ENCODE data around the gene MITF.

The MITF gene

DNA sequence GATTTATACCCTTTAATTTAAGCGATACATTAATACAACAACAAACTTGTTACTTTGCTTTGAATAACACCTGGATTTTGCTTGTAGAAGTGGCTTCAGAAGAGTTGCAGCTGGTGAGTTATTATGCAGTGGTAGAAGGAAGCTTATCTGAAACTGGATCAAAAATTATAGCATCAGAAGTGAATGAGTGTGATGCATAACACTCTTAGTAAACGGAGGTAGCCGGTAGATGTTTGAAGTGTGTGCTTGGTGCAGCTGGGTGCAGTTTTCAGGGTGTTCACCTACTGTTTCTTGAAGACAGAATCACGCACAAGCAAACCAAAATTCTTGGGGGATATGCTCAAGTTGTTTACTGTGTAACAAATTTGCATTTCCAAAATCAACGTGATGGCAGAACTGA, 103.1 kb downstream of the MITF start:
- no peak for DNase-seq

DNA sequence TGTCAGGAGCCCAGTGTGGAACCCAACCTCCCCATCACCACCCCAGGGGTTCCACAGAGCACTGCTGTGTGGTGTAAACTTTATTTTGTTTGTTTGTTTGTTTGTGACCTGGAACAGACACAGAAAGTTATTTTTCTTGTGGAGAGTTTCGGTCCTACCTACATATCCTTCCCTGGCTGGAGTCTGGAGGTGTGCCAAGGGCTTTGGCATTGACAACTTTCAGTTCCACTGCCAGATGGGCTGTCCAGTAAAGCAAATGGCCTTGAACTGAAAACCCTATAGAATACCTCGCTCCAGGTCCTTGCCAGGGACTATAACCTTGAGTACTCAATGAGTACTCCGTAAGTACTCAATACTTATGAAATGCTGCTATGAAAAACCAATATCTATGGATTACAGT, 103.5 kb downstream of the MITF start:
- DNase-seq, result no peak

- no peak for DNase-seq
Measured at GRCh38 chr3:69844706-69845105, 105.4 kb downstream of the MITF start.

DNA sequence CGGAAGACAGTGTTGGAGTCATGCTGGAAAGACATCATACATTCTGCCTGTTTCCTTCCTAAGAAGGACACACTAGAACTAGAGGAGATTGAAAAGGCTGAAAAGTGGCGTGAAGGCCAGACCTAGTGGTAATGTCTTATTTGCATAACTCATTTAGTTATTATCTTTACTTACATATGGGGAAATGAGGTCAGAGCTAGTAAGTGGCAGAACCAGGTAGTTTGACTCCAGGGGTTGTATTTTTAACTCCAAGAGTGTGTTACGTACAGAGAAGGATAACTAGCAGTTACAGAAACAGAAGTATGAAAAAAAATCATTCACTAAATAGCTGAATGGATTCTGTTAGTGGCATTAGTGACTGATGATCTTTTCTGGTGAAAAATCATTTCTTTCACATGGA, 108.0 kb downstream of the MITF start:
- DNase-seq, result no peak

GRCh38 chr3:69848113-69848512, 108.8 kb downstream of the MITF start:
- no peak for DNase-seq

DNA sequence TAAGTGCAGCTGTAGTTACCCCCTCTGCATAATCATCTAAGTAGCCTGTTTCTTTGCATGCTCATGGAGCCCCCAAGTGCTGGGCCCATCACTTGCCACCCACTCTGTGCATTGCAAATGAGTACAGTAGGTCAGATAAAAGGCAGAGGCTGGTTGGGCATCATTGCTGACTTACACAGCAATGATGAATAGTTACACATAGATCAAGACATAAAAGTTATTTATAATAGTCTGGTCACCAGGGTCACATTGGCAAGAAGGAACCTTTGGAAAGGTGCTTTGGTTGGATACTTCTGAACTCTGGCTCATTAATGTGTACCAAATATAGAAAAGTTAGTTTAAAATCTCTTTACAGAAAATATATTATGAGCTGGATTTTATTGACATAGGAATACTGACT, 111.6 kb downstream of the MITF start:
- DNase-seq, result no peak

GRCh38 chr3:69853027-69853426, 113.8 kb downstream of the MITF start:
- DNase-seq, result no peak

- no peak for DNase-seq
Measured at GRCh38 chr3:69855436-69856162, 116.3 kb downstream of the MITF start.

- DNase-seq, result no peak
Measured at GRCh38 chr3:69856965-69857705, 117.9 kb downstream of the MITF start.

- DNase-seq, result no peak
Measured at GRCh38 chr3:69861556-69861955, 122.3 kb downstream of the MITF start.

GRCh38 chr3:69864141-69864540, 124.9 kb downstream of the MITF start:
- no peak for DNase-seq

DNA sequence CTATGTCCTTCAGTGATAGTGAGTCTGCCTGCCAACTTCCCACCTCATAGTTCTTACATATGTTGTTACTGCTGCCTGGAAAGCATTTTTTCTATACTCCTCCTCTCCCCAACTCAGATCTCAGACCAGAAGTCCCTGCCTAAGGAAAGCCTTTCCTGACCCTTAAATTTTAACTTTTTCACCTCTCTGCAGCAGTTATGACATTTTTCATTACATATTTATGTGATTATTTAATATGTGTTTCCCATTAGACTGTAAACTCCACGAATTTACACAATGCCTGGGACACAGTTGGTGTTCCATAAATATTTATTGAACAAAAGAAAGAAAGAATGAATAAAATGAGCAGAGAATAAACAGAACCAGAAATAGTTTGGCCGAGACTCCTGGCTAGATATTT, 125.5 kb downstream of the MITF start:
- no peak for DNase-seq

- no peak for DNase-seq
Measured at GRCh38 chr3:69865925-69866679, 126.8 kb downstream of the MITF start.

- no peak for DNase-seq
Measured at GRCh38 chr3:69866988-69867720, 127.9 kb downstream of the MITF start.

DNA sequence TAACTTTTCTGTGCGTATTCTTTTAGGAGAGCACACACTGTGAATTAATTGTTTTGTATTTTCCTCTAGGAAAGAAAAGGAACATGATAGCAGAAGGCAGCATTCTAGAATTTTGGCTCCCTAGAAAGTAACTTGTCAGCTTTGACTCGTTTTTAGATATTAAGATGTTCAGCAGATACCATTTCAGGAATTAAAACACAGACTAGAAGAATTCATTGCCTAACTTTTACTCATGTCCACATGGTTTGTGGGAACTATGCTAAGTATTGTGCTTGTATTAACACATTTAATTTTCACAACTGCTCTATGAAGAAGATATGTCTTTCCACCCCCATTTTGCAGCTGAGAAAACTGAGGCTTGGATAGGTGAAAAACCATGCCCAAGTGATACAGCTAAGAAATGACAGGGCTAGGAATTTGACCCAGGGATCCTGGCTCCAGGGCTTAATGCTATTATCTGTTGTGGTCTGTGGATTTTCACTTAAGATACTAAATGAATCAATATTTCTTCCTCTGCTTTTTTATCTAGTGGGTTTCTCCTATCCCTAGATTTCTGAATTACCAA, 128.8 kb downstream of the MITF start:
- DNase-seq, result no peak

DNA sequence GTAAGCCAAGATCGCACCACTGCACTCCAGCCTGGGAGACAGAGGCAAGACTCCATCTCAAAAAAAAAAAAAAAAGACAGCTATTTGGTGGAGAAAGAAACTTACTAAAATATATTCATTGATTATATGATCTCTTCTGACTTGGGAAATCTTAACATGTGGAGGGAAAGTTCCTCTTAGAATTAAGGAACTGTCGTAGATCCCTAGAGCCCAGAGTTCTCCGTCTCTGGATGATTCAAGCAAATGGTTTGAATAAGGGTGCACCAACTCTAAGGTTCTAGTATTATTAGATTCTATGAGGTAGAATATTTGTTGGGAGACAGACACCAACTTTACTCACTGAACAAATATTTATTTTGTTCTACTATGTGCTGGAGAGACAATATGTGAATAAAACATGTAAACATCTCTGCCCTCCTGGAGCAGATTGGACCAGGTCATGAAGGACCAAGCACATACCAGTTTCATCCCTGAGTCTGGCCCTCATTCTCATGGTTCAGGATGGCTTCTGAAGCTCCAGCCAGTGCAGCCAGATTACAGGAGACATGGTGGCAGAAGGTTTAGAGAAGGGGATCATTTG, 129.7 kb downstream of the MITF start:
- DNase-seq, result no peak

DNA sequence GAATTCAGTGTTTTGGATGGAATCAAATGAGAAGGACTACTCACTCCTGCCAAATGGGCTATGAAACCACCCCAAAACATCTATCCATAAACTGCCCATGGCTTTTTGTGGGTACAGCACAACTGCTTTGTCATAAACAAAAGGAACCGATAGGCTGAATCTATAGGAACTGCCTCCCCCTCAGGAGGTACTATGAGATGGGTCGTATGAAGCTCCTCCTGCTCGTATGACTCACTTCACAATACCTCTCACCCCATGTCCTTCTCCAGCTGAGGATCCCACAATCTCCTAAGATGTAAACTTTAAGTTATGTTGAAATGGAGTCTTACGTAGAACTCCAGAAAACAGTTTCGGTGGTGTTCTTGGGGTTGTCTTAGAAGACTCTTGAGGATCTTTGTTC, 130.4 kb downstream of the MITF start:
- no peak for DNase-seq

DNA sequence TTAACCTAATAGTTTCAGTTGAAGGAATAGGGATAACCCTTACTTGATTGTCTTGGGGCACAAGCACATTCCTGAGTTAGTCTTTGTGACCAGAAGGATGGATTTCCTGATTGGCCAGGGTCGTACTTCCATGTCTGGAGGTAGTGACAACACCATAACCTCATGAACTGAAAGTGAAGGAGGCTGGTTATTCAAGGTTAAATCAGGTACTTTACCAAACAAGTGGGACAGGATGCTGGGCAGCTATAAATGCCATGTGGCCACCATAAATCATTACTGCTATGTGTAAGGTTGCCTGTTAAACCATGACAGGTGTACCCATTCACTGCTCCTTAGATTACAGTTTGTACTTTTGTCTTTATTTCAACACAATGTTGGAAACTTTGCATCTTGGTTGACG, 132.0 kb downstream of the MITF start:
- DNase-seq, result no peak

GRCh38 chr3:69871868-69872267, 132.6 kb downstream of the MITF start:
- no peak for DNase-seq

DNA sequence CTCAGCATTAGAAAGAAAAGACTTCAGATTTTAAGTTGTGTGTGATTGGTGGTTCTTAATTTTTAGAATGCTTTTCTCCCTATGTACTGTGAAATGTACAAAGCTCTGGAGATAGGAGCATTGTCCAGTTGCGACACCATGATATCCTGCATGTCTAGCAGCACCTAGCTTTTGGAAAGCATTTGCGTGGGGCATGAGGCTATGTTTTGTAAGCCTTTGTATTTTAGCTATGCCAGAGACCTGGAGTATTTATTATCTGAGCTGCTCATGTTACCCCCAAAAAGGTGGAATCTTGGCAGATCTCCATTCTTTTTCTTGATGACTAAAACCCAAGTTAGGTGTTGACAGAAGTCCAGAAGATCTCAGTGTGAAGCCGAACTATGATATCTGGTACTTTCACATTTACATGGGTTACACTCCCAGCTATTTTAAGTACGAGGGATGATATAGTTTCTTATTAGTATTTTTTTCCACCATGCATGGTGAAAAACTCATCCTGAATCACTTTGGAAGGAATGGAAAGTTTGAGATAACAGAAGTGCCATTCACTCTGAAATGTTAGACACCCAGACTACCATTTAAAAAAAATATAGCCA, 133.6 kb downstream of the MITF start:
- DNase-seq, result no peak

DNA sequence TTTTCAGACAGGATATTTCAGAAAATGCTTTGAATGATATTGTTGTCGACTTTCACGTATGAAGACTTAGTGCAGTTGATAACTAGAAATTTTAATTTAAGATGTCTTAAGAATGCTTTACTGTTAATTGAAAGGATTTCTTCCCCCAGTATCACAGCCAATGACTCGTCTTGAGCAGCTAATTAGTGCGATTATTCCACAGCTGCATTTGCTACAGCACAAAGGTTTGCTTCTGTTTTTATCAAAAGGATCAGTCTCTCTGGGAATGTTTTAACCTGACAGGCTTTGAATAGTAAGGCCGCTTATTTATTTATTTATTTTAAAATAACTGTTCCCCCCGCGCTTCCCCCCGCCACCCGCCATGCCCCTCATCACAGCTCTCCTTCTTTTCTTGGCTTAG, 136.8 kb downstream of the MITF start:
- DNase-seq, result no peak

DNA sequence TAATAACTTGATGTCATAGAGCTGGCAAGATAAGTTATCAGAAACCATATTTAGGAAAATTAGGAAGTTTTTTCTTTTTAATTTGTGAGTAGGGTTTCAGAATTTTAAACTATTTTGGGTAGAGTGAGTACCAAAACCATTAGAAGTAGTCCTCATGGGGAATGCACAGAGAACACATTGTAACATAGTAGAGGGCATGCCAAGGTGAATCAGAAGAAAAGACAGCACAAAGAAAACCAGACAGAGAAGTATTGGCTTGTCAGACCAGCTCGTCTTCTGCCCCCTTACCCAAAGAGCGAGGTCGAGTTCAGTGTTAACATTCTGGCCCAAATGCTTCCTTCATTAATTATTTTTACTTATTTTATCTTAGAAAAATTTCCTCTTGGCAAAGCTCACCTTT, 139.0 kb downstream of the MITF start:
- DNase-seq, result no peak
